ENCODE measurements around the gene IRAK1. TPM values are rescaled to one million over a fixed set of nuclear protein-coding genes. Genes with fewer than 3 reads are reported as not detected.

Gene IRAK1
- total and polyA plus RNA-seq, 10 of the 15 experiments (the other 5 are each of a cell fraction or from before 2014, with no cell fraction given): 4.2 to 136 (median 39.5) TPM

- no peak for TF ChIP-seq NR2C2 (IDR thresholded peaks at IDR 0.05; ENCODE audit: borderline replicate concordance, control insufficient read depth, insufficient read length, low read depth)
- TF ChIP-seq RCOR1 (conservative IDR thresholded peaks at IDR 0.05; ENCODE audit: low read depth, low read length): peak; percentile 96
- TF ChIP-seq ATF3 (IDR thresholded peaks at IDR 0.05; ENCODE audit: borderline replicate concordance, extremely low read depth, low read depth, low read length): no peak
- TF ChIP-seq PAX5 (IDR thresholded peaks at IDR 0.05; ENCODE audit: borderline replicate concordance, low read depth, low read length): no peak
- TF ChIP-seq BACH1 (IDR thresholded peaks at IDR 0.05; ENCODE audit: borderline replicate concordance): no peak
- no peak for TF ChIP-seq KDM1A (IDR thresholded peaks at IDR 0.05; ENCODE audit: borderline replicate concordance)
- TF ChIP-seq FOS (IDR thresholded peaks at IDR 0.05; ENCODE audit: borderline replicate concordance, extremely low read depth, insufficient read length): no peak
- no peak for TF ChIP-seq SPI1 (IDR thresholded peaks at IDR 0.05; ENCODE audit: borderline replicate concordance, insufficient read depth, low read depth, low read length)
- no peak for TF ChIP-seq ESRRA (IDR thresholded peaks at IDR 0.05; ENCODE audit: low read length)
- no peak; the same call in 1 of the 2 replicates for TF ChIP-seq ZNF217 (IDR thresholded peaks at IDR 0.05)
- no peak for TF ChIP-seq YBX1 (IDR thresholded peaks at IDR 0.05)
- 0 out of 2 replicates have a peak, but pooled peaks have one; percentile 15 for TF ChIP-seq SMARCA5 (IDR thresholded peaks at IDR 0.05)
- no peak for TF ChIP-seq SMAD1 (IDR thresholded peaks at IDR 0.05; ENCODE audit: low read depth, partially characterized antibody)
- no peak for TF ChIP-seq HSF1 (IDR thresholded peaks at IDR 0.05; ENCODE audit: low read depth, low read length)
- TF ChIP-seq HCFC1 (IDR thresholded peaks at IDR 0.05; ENCODE audit: low read length): no peak; the same call in 1 of the 2 replicates
- no peak for TF ChIP-seq PML (IDR thresholded peaks at IDR 0.05; ENCODE audit: low read length)
- TF ChIP-seq SREBF2 (IDR thresholded peaks at IDR 0.05; ENCODE audit: low read length): no peak
- TF ChIP-seq CHD2 (IDR thresholded peaks at IDR 0.05; ENCODE audit: borderline replicate concordance, low read depth, low read length): no peak
- no peak for TF ChIP-seq ATF7 (IDR thresholded peaks at IDR 0.05; ENCODE audit: low read depth)
- TF ChIP-seq CBFB (IDR thresholded peaks at IDR 0.05; ENCODE audit: low read depth): no peak
- TF ChIP-seq RB1 (IDR thresholded peaks at IDR 0.05; ENCODE audit: borderline replicate concordance): no peak; the same call in none of the 2 replicates
- no peak for TF ChIP-seq HDAC2 (IDR thresholded peaks at IDR 0.05)
- TF ChIP-seq MLLT1 (IDR thresholded peaks at IDR 0.05): no peak
- no peak for TF ChIP-seq ZNF592 (IDR thresholded peaks at IDR 0.05)
- no peak for TF ChIP-seq SRF (IDR thresholded peaks at IDR 0.05; ENCODE audit: low read depth in 2 of 2, low read length in 2 of 2)
These were observed 49.2 kb downstream of the IRAK1 start (continued) for GRCh38 chrX:153970357-153971123.
